Erythroblast (primary cell): ENCODE results near the gene RSAD1.
A peak's percentile ranks its signal among the peaks of the same experiment; 100 is the strongest.

ENCODE experiments used
- DNase-seq, 2 experiments: peaks; one replicate each; lab custom pipeline; 2025; lab: John Stamatoyannopoulos, UW
- GATA1 ChIP-seq: IDR thresholded peaks from 2 replicates; pipeline ENCODE4 v1.6.1; 2011; ENCODE audit warnings: low read depth, mild to moderate bottlenecking, control low read depth, low read length, moderate library complexity
- POLR2A ChIP-seq: IDR thresholded peaks from 2 replicates; pipeline ENCODE4 v1.6.1; 2011; ENCODE audit warnings: mild to moderate bottlenecking, low read length

The RSAD1 gene

GRCh38 chr17:50484386-50485155 is 5.9 kb downstream of the RSAD1 start:
- TF ChIP-seq GATA1 (no peak), POLR2A (no peak)

DNA sequence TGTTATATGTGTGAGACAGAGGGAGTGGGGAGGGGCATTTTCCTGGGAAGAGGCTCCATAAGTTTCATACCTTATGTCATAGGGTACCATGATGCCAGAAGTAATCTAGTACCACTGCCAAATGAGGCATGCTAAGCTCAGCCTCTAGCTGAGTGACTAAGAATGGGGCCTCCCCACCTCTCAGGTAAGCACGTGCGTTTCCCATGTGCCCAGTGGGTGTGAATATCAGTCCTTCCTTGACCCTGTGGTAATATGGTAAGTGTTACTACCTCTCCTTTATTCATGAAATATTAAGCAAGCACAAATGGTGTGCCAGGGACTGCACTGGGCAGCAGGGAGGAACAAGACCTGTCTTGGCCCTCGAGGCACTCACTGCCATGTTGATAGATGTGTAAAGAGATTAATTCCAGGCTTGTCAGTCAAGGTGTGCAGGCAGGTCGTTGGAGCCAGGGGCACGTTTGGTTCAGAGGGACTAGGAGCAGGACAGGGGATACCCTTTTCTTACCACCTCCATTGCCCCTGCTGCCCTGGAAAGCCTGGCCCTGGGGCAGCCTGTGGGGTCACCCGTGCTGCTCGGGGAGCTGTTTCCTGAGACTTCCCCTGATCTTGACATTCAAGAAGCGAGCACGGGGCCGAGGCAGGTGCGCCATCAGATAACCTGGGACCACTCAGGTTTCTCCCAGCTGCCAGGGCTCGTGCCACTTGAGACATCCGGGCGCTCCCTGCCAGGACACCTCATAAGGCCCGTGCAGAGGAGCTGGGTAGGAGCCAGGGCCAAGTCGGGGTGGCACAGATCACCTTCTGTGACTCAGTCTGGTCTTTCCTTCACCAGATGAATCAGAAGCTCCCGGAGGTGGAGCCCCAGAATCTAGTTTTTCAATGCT is 8.8 kb downstream of the RSAD1 start:
- no peak for TF ChIP-seq GATA1
- no peak for TF ChIP-seq POLR2A
- no peak for DNase-seq

More at GRCh38 chr17:50484386-50485155, 5.9 kb downstream of the RSAD1 start:
- DNase-seq: no peak

- no peak for TF ChIP-seq GATA1
Measured at GRCh38 chr17:50488880-50489279, 10.2 kb downstream of the RSAD1 start.

DNA sequence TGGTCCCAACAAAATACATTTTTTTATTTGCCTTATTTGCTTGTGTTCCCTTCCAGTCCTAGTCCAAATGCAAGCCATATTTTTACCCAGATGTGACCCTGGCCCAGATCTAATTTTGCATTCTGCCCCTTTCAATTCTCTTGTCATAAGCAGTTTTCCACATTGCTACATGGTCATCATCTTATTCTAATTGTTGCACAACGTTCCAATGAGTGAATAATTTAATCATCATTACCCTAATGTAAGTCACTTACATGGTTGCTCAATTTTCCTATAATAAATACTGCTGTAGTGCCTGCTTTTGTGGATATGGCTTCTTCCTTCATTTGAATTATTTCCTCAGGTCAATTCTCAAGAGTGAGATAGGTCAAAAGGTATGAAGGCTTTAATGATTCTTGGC is 12.8 kb downstream of the RSAD1 start:
- TF ChIP-seq GATA1 (no peak), POLR2A (no peak)
- DNase-seq: no peak

More at GRCh38 chr17:50488880-50489279, 10.2 kb downstream of the RSAD1 start:
- DNase-seq: no peak

GRCh38 chr17:50492214-50492613 is 13.6 kb downstream of the RSAD1 start:
- no peak for TF ChIP-seq GATA1
- no peak for TF ChIP-seq POLR2A
- no peak for DNase-seq

GRCh38 chr17:50493744-50494143 is 15.1 kb downstream of the RSAD1 start:
- TF ChIP-seq POLR2A: no peak
- TF ChIP-seq GATA1: no peak

DNA sequence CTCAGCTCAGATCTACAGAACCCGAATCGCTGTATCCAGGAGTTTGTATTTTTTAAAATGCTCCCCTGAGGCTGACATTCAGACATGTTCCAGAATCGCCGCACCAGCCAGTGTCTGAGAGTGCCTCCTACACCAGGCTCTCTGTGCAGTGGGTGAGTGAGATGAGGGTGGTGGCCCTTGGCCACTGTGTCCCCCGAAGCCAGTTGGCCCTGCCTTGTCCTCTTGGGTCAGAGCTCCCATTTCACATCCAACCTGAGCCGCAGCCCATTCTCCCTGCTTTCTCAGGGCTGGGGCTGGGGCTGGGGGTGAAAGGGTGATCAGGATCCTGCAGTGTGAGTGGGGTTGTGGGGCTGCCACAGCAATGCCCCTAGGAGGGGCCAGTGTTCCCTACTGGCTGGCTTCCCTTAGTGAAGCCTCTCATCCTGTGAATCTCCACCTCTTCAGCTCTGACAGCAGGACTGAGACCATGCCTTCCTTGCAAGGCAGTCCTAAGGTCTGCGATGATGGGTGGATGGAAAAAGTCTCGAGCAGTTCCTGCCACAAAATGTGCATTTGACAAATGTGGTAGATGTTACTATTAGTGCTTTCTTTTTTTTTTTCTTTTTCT is 16.7 kb downstream of the RSAD1 start:
- DNase-seq: no peak
- TF ChIP-seq POLR2A: no peak
- no peak for TF ChIP-seq GATA1

More at GRCh38 chr17:50493744-50494143, 15.1 kb downstream of the RSAD1 start:
- no peak for DNase-seq

DNA sequence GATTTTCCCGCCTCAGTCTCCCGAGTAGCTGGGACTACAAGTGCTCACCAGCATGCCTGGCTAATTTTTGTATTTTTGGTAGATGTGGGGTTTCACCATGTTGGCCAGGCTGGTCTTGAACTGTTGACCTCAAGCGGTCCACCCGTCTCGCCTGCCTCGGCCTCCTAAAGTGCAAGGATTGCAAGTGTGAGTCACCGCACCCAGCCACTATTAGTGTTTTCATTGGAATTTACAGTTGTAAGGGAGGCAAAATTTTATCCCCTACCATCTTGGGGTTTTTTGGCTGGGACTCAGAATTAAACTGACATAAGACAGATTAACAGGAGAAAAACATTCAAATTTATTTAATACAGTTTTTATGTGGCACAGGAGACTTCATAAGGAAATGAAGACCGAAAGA is 17.3 kb downstream of the RSAD1 start:
- TF ChIP-seq POLR2A (no peak), GATA1 (no peak)
- no peak for DNase-seq

- TF ChIP-seq POLR2A (no peak), GATA1 (no peak)
- no peak for DNase-seq
Measured at GRCh38 chr17:50498021-50498874, 19.6 kb downstream of the RSAD1 start.

DNA sequence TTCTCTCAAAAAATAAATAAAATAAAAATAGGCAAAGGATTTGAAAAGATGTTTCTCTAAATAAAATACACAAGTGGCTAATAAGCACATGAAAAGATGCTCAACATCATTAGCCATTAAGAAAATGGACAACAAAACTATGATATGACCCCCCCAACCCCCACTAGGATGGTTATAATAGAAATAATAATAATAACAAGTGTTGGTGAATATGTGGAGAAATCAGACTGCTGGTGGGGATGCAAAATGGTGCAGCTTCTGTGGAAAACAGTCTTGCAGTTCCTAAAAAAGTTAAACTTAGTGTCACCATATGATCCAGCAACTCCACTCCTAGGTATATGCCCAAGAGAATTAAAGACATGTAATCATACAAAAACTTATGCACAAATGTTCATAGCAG is 20.6 kb downstream of the RSAD1 start:
- DNase-seq: no peak
- no peak for TF ChIP-seq POLR2A

DNA sequence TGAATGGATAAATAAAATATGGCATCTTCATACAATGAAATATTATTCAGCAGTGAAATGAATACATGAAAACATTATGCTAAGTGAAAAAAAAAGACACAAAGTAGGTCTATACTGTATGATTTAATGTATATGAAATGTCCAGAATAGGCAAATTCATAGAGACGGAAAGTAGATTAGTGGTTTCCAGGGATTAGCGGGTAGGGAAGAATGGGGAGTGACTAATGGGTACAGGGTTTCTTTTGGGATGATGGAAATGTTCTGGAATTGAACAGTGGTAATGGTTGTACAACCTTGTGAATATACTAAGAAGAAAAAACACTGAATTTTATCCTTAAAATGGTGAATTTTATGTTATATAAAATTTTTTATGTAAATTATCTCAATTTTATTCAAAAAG is 21.1 kb downstream of the RSAD1 start:
- TF ChIP-seq POLR2A: no peak
- TF ChIP-seq GATA1: no peak
- DNase-seq: no peak

DNA sequence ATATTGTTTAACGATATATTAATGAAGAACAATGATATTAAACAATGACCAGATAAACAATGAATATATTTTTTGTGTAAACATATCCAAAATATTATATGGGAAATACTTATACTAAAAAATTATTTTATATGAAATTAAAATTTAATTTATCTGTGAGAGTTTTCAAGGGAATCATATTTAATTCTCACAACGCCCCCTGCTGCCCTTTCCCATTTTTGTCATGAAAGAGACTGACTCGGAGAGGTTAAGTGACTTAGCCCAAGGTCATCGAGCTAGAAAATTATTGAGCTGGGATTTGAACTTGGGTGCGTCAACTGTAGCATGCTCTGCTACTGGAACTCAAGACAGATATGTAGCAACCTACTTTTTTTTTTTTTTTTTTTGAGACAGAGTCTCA is 22.4 kb downstream of the RSAD1 start:
- no peak for TF ChIP-seq POLR2A
- no peak for TF ChIP-seq GATA1
- peak; percentile 35 to 54 for DNase-seq
